BE2C (cell line): ENCODE data around the gene ZNF644.

Source experiments
- DNase-seq: peaks from one replicate; pipeline ENCODE4 v3.0.0-alpha.2; 2020
- H3K27me3 ChIP-seq: fragments of 250-450 bp; sonication (Bioruptor Pico); 2 replicates; pipeline ENCODE4 v1.5.1; 2020; ENCODE audit warnings: mild to moderate bottlenecking
- H3K36me3 ChIP-seq: fragments of 250-450 bp; sonication (Bioruptor Pico); 2 replicates; pipeline ENCODE4 v1.5.1; 2020; ENCODE audit warnings: mild to moderate bottlenecking
- H3K4me1 ChIP-seq: fragments of 250-450 bp; sonication (Bioruptor Pico); 2 replicates; pipeline ENCODE4 v1.5.1; 2020
- H3K4me3 ChIP-seq: 2 replicates; pipeline ENCODE4 v1.5.1; 2011; ENCODE audit warnings: low read depth, low read length
- H3K9me3 ChIP-seq: fragments of 250-450 bp; sonication (Bioruptor Pico); 2 replicates; pipeline ENCODE4 v1.5.1; 2020
- TF ChIP-seq, protein P1 (sequence below): IDR thresholded peaks from 2 replicates; pipeline ENCODE4 v1.5.1; 2012; ENCODE audit warnings: mild to moderate bottlenecking, low read depth, low read length

Gene ZNF644

DNA sequence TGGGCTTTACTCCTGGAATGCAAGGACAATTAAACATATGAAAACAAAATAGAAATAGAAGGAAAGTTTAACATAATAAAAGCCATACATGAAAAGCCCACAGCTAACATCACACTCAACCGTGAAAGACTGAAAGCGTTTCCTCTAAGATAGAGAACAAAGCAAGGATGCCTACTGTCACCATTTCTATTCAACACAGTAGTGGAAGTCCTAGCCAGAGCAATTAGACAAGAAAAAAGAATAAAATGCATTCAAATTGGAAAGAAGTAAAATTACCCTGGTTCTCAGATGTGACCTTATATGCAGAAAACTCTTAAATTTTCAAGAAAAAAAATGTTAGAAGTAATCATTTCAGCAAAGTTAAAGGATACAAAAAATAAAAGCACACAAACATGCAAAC, 34.0 kb downstream of the ZNF644 start:
- Histone ChIP-seq H3K36me3 (no peaks in the 10 kb centered on the region), H3K9me3 (no peaks in the 10 kb centered on the region), H3K4me3 (no peak overlapping the region), H3K27me3 (no peaks in the 10 kb centered on the region), H3K4me1 (no peaks in the 10 kb centered on the region)
- DNase-seq: no peak
- TF ChIP-seq, protein P1, sequence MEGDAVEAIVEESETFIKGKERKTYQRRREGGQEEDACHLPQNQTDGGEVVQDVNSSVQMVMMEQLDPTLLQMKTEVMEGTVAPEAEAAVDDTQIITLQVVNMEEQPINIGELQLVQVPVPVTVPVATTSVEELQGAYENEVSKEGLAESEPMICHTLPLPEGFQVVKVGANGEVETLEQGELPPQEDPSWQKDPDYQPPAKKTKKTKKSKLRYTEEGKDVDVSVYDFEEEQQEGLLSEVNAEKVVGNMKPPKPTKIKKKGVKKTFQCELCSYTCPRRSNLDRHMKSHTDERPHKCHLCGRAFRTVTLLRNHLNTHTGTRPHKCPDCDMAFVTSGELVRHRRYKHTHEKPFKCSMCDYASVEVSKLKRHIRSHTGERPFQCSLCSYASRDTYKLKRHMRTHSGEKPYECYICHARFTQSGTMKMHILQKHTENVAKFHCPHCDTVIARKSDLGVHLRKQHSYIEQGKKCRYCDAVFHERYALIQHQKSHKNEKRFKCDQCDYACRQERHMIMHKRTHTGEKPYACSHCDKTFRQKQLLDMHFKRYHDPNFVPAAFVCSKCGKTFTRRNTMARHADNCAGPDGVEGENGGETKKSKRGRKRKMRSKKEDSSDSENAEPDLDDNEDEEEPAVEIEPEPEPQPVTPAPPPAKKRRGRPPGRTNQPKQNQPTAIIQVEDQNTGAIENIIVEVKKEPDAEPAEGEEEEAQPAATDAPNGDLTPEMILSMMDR: no peak

- DNase-seq: no peak
- no peaks in the 10 kb centered on the region for H3K4me1 ChIP-seq
- H3K9me3 ChIP-seq: no peaks in the 10 kb centered on the region
- H3K36me3 ChIP-seq: no peaks in the 10 kb centered on the region
- H3K27me3 ChIP-seq: no peaks in the 10 kb centered on the region
- H3K4me3 ChIP-seq: no peak overlapping the region
- TF ChIP-seq, protein P1: no peak
Observed at GRCh38 chr1:90986953-90987352, 34.9 kb downstream of the ZNF644 start.

GRCh38 chr1:90977522-90977921, 44.3 kb downstream of the ZNF644 start:
- H3K9me3 ChIP-seq: no peaks in the 10 kb centered on the region
- DNase-seq: no peak
- H3K4me1 ChIP-seq: no peaks in the 10 kb centered on the region
- H3K36me3 ChIP-seq: no peaks in the 10 kb centered on the region
- no peaks in the 10 kb centered on the region for H3K27me3 ChIP-seq
- TF ChIP-seq, protein P1: no peak
- no peak overlapping the region for H3K4me3 ChIP-seq

DNA sequence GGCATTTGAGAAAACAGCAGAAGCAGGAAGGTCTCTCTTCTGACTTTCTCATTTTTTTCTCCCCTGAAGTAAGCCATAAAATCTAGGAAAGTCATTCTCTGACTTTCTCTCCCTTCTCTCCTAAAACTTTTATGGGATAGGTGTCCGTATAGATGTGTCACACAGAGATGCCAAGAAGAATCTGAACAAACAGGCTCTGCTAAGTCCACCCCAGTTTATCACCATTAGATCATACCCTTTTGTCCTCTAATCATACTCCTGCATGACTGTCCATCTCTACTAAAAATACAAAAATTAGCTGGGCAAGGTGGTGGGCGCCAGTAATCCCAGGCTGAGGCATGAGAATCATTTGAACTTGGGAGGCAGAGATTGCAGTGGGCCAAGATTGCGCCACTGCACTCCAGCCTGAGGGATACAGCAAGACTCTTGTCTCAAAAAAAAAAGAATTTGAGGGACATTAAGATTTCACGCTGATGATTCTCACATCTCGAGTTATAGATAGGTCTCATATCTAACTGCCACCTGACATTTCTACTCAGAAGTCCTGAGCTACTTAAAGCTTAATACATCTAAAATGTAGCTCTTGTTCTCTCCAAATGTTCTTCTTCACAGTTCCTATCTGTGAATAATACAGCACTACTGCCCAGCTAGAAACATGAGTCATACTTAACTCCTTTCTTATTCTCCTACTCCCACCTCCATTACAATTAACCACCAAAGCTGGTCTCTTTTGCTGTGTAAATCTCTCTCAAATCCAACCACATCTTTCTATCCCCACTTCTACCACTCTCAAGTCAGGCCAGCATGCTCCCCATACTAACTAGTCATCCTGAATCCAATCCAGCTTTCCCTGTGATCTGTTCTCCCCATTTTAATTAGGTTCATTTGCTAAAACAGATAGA, 47.7 kb downstream of the ZNF644 start:
- TF ChIP-seq, protein P1: no peak
- H3K9me3 ChIP-seq: no peaks in the 10 kb centered on the region
- H3K27me3 ChIP-seq: no peaks in the 10 kb centered on the region
- H3K4me3 ChIP-seq: no peak overlapping the region
- no peak for DNase-seq
- H3K4me1 ChIP-seq: no peaks in the 10 kb centered on the region
- H3K36me3 ChIP-seq: no peaks in the 10 kb centered on the region

- Histone ChIP-seq H3K4me1 (no peaks in the 10 kb centered on the region), H3K27me3 (no peaks in the 10 kb centered on the region), H3K36me3 (no peaks in the 10 kb centered on the region), H3K4me3 (no peak overlapping the region), H3K9me3 (no peaks in the 10 kb centered on the region)
- TF ChIP-seq, protein P1: no peak
- no peak for DNase-seq
Observed at GRCh38 chr1:90970208-90970607, 51.6 kb downstream of the ZNF644 start.

GRCh38 chr1:90969241-90969640, 52.6 kb downstream of the ZNF644 start:
- no peaks in the 10 kb centered on the region for H3K27me3 ChIP-seq
- no peaks in the 10 kb centered on the region for H3K36me3 ChIP-seq
- DNase-seq: no peak
- H3K4me1 ChIP-seq: no peaks in the 10 kb centered on the region
- H3K4me3 ChIP-seq: no peak overlapping the region
- no peaks in the 10 kb centered on the region for H3K9me3 ChIP-seq
- TF ChIP-seq, protein P1: no peak
